Effector memory CD8-positive, alpha-beta T cell (primary cell): Measurements from ENCODE around the gene DHRS4L2.
A peak's percentile ranks its signal among the peaks of the same experiment; 100 is the strongest.
"Not testable (repeated sequence)": the region's sequence is repeated elsewhere in the genome, so short reads cannot be mapped to it uniquely, and the experiment has no call there.

Experiments
- ATAC-seq: fragments of 150-1000 bp; cut with Tn5 transposase; replicated peaks from 2 replicates; pipeline ENCODE4 v1.10.0; 2021; ENCODE audit warnings: mild to moderate bottlenecking, moderate library complexity
- DNase-seq, 3 experiments: peaks; one replicate each; pipeline ENCODE4 v3.0.0; 2021
- H3K27ac Mint-ChIP-seq, 2 donors: one replicate each; pipeline ENCODE4 v1.8.0; 2022; ENCODE audit warnings: mild to moderate bottlenecking in 2 of 2, mixed read lengths in 2 of 2, moderate library complexity in 2 of 2
- H3K27me3 Mint-ChIP-seq, 2 donors: one replicate each; pipeline ENCODE4 v1.8.0; 2022; ENCODE audit warnings: mixed read lengths in 2 of 2
- H3K36me3 Mint-ChIP-seq: one replicate; pipeline ENCODE4 v1.8.0; 2022; ENCODE audit warnings: mild to moderate bottlenecking, moderate library complexity, mixed read lengths; ENCODE audit not compliant: insufficient read depth
- H3K4me1 Mint-ChIP-seq, 2 donors: one replicate each; pipeline ENCODE4 v1.8.0; 2022; ENCODE audit warnings: low read depth in 2 of 2, mixed read lengths in 2 of 2
- H3K4me3 Mint-ChIP-seq, 2 donors: one replicate each; pipeline ENCODE4 v1.8.0; 2022; ENCODE audit warnings: mild to moderate bottlenecking in 2 of 2, mixed read lengths in 2 of 2, moderate library complexity in 2 of 2
- H3K9me3 Mint-ChIP-seq, 2 donors: one replicate each; pipeline ENCODE4 v1.8.0; 2022; ENCODE audit warnings: mixed read lengths in 2 of 2

The DHRS4L2 gene

DNA sequence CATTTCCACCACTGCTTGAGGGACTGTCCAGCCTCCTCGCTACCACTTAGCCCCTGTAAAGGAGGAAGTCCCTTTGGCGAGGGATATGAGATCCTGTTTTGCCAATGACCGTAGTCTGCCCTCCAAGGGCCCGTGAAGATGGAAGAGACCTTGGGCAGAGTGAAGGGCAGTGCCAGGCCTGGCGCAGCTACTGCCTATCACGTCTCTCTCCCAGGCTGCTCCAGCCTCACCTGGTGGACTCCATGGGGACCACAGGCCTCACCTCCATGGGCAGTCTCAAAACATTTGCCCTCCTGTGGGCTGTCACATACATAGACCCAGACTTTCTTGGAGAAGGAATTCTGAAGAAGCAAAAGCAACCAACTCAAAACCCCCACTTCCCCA is 514 bp upstream of the DHRS4L2 start:
- peak overlapping the region in 1 of 2 donors; percentile 95 for H3K27ac Mint-ChIP-seq

DNA sequence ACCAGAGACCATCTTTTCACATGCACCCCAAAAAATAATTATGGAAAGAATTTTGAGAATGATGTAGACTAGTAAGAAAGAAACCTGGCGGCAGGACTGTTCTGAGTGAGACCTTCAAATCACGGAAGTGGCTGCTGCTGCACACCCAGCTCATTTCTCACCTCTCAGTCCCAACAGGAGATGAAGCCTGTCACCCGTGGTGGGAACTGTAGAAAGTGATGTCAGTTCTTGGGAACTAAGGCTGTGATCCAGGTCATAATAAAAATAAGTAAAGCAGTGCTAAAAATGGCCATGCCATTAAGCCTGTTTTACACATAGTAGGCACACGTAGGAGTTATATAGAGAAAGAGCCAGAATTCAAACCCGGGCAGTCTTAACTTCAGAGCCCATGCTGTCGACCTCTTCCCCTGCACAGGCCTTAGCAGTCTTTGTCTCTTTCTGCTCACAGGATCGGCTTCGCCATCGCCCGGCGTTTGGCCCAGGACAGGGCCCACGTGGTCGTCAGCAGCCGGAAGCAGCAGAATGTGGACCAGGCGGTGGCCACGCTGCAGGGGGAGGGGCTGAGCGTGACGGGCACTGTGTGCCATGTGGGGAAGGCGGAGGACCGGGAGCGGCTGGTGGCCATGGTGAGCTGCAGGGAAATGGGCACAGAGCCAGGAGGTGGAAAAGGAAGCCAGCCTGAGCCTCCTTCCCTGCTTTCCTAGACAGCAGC is 1.2 kb downstream of the DHRS4L2 start:
- Mint-ChIP-seq H3K4me3 (peak overlapping the region; percentile 82 to 91), H3K4me1 (peaks cover 17 to 19% of the 10 kb centered on the region in 2 donors), H3K27ac (peak overlapping the region; percentile 80 to 95)
- not testable (repeated sequence) for H3K27me3 Mint-ChIP-seq, DNase-seq, H3K9me3 Mint-ChIP-seq, H3K36me3 Mint-ChIP-seq
- peak; percentile 32 for ATAC-seq

More for the DNA sequence above, 514 bp upstream of the DHRS4L2 start:
- H3K9me3 Mint-ChIP-seq, DNase-seq, H3K36me3 Mint-ChIP-seq, H3K27me3 Mint-ChIP-seq: not testable (repeated sequence)
- ATAC-seq, result peak; percentile 9
- Mint-ChIP-seq H3K4me3 (peak overlapping the region; percentile 82 to 91), H3K4me1 (peaks cover 17 to 19% of the 10 kb centered on the region in 2 donors)

DNA sequence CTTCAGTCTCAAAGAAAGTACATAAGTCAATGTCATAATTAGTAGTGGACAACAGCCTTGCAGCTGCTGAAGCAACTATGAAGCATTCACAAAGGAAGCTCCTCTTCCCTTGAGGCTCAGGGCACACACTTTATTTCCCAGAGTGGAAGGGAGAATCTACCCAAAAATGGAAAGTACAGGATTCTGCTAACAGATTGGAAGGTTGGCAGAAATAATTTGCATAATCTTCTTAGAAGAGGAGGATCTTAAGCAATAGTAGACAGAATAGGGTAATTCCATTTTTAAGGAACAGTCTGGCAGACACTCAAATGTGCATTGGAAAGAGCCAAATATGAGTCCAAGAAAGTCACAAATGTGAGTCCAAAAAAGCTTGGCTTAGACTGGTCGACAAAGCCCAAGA is 2.2 kb downstream of the DHRS4L2 start:
- H3K4me1 Mint-ChIP-seq, result peaks cover 17 to 19% of the 10 kb centered on the region in 2 donors
- not testable (repeated sequence) for ATAC-seq, H3K4me3 Mint-ChIP-seq, H3K27me3 Mint-ChIP-seq, H3K36me3 Mint-ChIP-seq, H3K9me3 Mint-ChIP-seq, DNase-seq, H3K27ac Mint-ChIP-seq

DNA sequence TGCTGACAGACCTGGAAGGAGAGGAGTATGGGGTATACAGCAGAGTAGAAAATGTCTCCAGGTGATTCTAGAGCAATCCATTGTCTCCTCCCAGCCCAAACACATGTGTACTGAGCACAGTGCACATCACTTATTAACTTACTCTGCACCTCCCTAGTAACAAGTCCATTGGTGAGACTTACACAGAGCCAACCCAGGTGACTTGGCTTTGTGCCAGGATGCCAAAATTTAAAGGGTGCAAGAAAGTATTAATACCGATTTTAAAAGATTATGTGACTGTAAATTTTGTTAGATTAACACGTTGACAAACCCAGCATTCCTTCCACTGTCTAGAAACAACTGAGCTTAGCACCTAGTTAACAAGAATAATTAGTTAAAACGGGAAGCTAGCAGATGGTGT is 4.3 kb downstream of the DHRS4L2 start:
- H3K9me3 Mint-ChIP-seq, H3K27me3 Mint-ChIP-seq, H3K27ac Mint-ChIP-seq, H3K36me3 Mint-ChIP-seq, DNase-seq, ATAC-seq, H3K4me3 Mint-ChIP-seq: not testable (repeated sequence)
- peaks cover 17 to 19% of the 10 kb centered on the region in 2 donors for H3K4me1 Mint-ChIP-seq

DNA sequence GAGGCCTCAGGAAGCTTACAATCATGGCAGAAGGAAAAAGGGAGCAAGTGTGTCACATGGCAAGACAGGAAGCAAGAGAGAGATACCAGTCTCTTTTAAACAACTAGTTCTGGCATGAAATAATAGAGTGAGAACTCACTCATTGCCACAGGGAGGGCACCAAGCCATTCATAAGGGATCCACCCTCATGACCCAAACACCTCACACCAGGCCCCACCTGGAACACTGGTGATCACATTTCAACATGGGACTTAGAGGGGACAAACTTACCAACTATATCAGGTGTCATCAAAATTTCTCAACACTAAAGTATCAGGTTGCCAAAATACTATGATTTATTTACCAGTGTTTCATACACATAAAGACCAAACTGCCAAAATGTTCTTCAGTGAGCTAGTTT is 7.3 kb downstream of the DHRS4L2 start:
- H3K4me3 Mint-ChIP-seq, DNase-seq, H3K27ac Mint-ChIP-seq, H3K9me3 Mint-ChIP-seq, H3K36me3 Mint-ChIP-seq, ATAC-seq, H3K27me3 Mint-ChIP-seq, H3K4me1 Mint-ChIP-seq: not testable (repeated sequence)

DNA sequence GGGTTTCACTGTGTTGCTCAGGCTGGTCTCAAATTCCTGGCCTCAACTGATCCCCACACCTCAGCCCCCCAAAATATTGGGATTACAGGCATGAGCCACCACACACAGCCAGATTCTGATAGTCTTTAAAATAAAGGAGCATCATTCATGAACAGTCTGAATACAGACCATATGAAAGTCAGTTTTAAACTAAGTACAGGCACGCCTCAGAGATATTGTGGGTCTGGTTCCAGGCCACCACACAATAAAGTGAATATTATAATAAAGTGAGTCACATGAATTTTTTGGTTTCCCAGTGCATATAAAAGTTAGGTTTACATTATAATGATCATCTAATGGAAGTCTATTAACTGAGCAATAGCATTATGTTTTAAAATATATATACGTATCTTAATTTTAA is 8.1 kb downstream of the DHRS4L2 start:
- H3K36me3 Mint-ChIP-seq, H3K27me3 Mint-ChIP-seq, H3K27ac Mint-ChIP-seq, DNase-seq, H3K4me3 Mint-ChIP-seq, H3K9me3 Mint-ChIP-seq, ATAC-seq, H3K4me1 Mint-ChIP-seq: not testable (repeated sequence)

DNA sequence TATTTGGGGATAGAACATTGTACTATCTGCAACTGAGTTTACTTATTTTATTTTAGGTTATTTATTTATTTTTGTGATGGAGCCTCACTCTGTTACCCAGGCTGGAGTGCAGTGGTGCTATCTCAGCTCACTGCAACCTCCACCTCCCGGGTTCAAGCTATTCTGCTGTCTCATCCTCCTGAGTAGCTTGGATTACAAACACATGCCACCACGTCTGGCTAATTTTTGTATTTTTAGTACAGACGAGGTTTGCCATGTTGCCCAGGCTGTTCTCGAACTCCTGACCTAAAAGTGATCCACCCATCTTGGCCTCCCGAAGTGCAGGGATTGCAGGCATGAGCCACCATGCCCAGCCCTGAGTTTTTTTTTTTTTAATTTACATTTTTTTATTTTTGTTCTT is 10.9 kb downstream of the DHRS4L2 start:
- not testable (repeated sequence) for H3K27me3 Mint-ChIP-seq, H3K9me3 Mint-ChIP-seq, H3K27ac Mint-ChIP-seq, DNase-seq, ATAC-seq, H3K4me3 Mint-ChIP-seq, H3K36me3 Mint-ChIP-seq, H3K4me1 Mint-ChIP-seq

DNA sequence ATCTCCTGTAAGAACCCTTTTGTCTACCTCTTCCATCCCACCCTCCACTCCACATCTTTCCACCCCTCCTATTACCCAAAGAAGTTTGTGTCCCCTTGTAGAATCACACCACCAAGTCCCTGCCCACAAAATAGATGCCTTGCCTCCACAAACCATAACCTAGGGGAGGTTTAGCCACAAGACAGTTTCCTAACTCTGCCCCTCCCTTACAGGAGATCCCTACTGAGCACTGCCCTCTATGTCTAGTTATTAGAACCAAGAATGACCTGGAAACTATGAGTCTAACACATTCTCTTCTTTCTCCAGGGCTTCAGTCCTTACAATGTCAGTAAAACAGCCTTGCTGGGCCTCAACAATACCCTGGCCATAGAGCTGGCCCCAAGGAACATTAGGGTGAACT is 12.3 kb downstream of the DHRS4L2 start:
- H3K4me3 Mint-ChIP-seq, DNase-seq, H3K27ac Mint-ChIP-seq, H3K27me3 Mint-ChIP-seq, H3K4me1 Mint-ChIP-seq, H3K36me3 Mint-ChIP-seq, ATAC-seq, H3K9me3 Mint-ChIP-seq: not testable (repeated sequence)

DNA sequence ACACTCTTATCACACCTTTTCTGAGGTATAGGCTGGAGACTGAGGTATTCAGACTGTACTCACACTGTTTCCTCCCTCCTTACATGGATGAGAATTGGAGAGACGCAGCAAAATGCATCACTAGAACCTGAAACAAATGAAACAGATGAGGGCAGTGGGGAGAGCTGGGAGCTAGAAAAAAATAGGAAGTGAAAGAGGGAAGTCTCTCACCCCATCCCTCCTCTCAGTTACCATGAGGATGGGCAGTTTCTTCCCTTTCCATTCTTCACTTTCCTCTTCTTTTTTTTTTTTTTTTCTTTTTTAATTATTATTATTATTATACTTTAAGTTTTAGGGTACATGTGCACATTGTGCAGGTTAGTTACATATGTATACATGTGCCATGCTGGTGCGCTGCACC is 12.9 kb downstream of the DHRS4L2 start:
- not testable (repeated sequence) for ATAC-seq, H3K4me1 Mint-ChIP-seq

DNA sequence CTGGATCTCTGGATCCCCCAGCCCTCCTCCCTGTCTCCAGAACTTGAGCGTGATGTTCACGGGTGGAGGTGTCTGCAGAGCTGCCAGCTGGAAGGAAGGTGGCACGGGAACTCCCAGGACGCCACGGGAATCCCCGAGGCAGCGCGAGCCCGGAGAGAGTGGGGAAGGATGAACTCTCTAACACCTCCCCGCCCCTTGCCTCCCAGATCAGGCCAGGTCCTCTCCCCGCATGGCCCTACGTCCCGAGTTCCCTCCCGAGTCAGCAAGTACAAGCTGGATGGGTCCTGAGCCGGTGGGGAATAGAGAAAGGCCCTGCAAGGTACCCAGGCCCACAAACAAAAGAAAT is 17.7 kb downstream of the DHRS4L2 start:
- H3K27ac Mint-ChIP-seq, result peak overlapping the region in 1 of 2 donors; percentile 86
- not testable (repeated sequence) for DNase-seq, H3K36me3 Mint-ChIP-seq, H3K9me3 Mint-ChIP-seq, H3K27me3 Mint-ChIP-seq
- H3K4me1 Mint-ChIP-seq, result peaks cover 16 to 25% of the 10 kb centered on the region in 2 donors
- peak overlapping the region in 1 of 2 donors; percentile 79 for H3K4me3 Mint-ChIP-seq
- ATAC-seq, result peak; percentile 47

More for the DNA sequence above, 12.9 kb downstream of the DHRS4L2 start:
- H3K27me3 Mint-ChIP-seq, H3K27ac Mint-ChIP-seq, H3K9me3 Mint-ChIP-seq, H3K4me3 Mint-ChIP-seq, DNase-seq, H3K36me3 Mint-ChIP-seq: not testable (repeated sequence)

DNA sequence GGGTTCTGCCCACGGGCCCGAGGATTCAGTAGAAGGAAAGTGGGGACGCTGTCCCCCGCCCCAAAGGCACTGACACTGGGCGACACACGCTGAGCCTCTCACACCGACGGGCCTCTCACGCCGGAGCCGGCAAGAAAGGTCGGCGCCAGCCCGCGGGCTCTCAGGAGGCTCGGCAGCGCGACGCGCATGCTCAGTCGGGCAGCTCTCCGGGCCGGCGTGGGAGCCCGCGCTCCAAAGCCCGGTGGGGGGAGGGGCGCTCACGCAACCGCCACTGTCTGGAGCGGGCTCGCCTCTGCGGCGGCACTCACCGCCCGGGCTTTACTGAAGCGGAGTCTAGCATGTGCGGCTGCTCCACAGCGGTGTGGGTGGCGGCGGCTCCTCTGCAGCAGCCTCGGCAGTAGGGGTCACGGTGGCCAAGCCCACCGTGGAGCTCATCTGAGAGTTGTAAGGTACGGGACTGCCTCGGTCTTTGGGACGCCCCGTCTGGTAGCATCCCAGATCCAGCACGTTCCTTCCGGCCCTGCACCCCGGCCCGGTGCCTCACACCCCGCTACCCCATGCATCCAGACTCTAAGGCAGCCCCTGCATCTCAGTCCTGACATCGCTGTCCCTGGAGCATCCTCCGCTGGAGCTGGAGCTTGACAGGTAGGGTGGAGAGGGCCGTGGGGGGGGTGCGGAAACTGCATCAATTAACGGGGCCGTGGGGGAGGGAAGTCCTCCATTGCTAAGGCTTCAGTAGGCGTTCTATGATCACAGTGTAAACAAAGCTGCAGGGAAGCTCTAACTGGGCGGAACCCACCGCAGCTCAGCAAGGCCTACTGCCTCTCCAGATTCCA is 18.3 kb downstream of the DHRS4L2 start:
- DNase-seq (peak; percentile 56 to 63 (median 62)), ATAC-seq (peak; percentile 81)
- not testable (repeated sequence) for H3K27me3 Mint-ChIP-seq, H3K36me3 Mint-ChIP-seq, H3K9me3 Mint-ChIP-seq
- Mint-ChIP-seq H3K4me1 (peaks cover 16 to 25% of the 10 kb centered on the region in 2 donors), H3K27ac (peak overlapping the region; percentile 71 to 86), H3K4me3 (peak overlapping the region; percentile 75 to 79)

DNA sequence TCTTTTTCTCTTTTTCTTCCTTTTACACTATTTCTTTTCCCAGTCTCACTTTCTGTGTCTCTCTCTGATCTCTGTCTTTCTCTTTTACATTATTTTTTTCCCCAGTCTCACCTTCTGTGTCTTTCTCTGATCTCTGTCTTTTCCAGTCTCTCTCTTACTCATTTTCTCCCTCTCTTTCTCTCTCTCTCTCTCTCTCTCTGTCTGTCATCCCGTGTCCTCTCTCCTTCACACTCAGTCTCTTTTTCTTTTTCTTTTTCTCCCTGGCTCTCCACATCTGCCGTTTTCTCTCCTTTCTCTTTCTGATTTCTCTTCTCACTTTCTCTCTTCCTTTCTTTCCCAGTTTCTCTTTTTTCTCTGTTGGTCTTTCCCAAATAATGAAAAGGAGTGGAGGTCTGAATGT is 22.3 kb downstream of the DHRS4L2 start:
- peak overlapping the region in 1 of 2 donors; percentile 29 for H3K27ac Mint-ChIP-seq
- H3K4me3 Mint-ChIP-seq, result no peak overlapping the region

DNA sequence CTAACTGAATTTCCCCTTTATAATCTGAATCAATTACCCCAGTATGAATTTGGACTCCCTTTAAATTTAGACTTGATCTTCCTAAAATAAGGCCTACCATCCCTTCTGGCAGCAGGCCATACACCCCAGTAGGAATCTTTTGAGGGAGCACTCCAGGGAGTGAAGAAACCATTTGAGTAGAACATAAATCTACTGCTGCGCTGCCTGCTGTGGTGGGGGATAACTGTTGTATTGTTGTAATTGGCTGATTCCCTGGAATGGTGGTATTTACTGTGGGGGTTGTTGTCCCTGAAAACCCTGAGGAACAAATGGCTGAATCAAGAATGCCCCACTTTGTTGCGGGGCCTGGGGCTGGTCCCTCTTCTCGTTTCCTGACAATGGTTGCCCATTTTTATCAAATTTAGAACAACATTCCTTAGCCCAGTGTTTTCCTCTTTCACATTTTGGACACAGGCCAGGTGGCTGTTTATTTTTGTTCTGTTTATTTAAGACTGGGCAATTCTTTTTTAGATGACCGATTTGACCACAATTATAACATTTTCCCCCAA is 24.1 kb downstream of the DHRS4L2 start:
- not testable (repeated sequence) for DNase-seq, H3K4me3 Mint-ChIP-seq, ATAC-seq, H3K27me3 Mint-ChIP-seq, H3K36me3 Mint-ChIP-seq, H3K9me3 Mint-ChIP-seq, H3K27ac Mint-ChIP-seq
- peaks cover 16 to 25% of the 10 kb centered on the region in 2 donors for H3K4me1 Mint-ChIP-seq

More for the DNA sequence above, 22.3 kb downstream of the DHRS4L2 start:
- no peaks in the 10 kb centered on the region for H3K36me3 Mint-ChIP-seq
- peaks cover 16 to 25% of the 10 kb centered on the region in 2 donors for H3K4me1 Mint-ChIP-seq
- no peaks in the 10 kb centered on the region for H3K9me3 Mint-ChIP-seq
- no peak for ATAC-seq
- no peak for DNase-seq
- no peaks in the 10 kb centered on the region for H3K27me3 Mint-ChIP-seq
